ENCODE data around the gene SPEN.

Gene SPEN

DNA sequence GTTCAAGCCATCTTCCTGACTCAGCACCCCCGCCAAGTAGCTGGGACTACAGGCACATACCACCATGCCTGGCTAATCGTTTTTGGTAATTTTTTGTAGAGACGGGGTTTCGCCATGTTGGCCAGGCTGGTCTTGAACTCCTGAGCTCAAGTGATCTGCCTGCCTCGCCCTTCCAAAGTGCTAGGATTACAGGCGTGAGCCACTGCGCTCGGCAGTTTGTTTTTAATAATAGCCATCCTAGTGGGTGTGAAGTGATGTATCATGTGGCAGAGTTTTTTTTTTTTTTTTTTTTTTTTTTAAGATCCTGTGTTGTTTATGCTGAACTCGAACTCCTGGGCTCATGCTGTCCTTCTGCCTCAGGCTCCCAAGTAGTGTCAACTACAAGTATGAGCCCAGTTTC is 51.8 kb downstream of the SPEN start (continued):
- TF ChIP-seq, protein P1, sequence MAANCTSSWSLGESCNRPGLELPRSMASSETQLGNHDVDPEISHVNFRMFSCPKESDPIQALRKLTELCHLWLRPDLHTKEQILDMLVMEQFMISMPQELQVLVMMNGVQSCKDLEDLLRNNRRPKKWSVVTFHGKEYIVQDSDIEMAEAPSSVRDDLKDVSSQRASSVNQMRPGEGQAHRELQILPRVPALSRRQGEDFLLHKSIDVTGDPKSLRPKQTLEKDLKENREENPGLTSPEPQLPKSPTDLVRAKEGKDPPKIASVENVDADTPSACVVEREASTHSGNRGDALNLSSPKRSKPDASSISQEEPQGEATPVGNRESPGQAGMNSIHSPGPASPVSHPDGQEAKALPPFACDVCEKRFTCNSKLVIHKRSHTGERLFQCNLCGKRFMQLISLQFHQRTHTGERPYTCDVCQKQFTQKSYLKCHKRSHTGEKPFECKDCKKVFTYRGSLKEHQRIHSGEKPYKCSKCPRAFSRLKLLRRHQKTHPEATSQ (tag by site-specific recombination; IDR thresholded peaks at IDR 0.05), result no peak
- TF ChIP-seq TRIM28 (IDR thresholded peaks at IDR 0.05; ENCODE audit: borderline replicate concordance, low read length), result peak; percentile 81; the same call in 1 of the 2 replicates
- 0 out of 2 replicates have a peak, but pooled peaks have one; percentile 41 for TF ChIP-seq KLF10 (tag by site-specific recombination; IDR thresholded peaks at IDR 0.05)
- no peak for TF ChIP-seq ZNF701 (tag by site-specific recombination; IDR thresholded peaks at IDR 0.05)
- no peak for TF ChIP-seq ZNF19 (tag by site-specific recombination; IDR thresholded peaks at IDR 0.05; ENCODE audit: low read depth)
- peak; percentile 30; the same call in 1 of the 2 replicates for TF ChIP-seq ZIC2 (tag by site-specific recombination; IDR thresholded peaks at IDR 0.05)
- no peak for TF ChIP-seq SCRT1 (tag by site-specific recombination; IDR thresholded peaks at IDR 0.05; ENCODE audit: borderline replicate concordance)
- TF ChIP-seq ZBTB26 (tag by site-specific recombination; optimal IDR thresholded peaks at IDR 0.05), result no peak
- no peak for TF ChIP-seq ZNF175 (tag by site-specific recombination; IDR thresholded peaks at IDR 0.05)
- no peak for TF ChIP-seq ZNF394 (tag by site-specific recombination; IDR thresholded peaks at IDR 0.05; ENCODE audit: borderline replicate concordance)
- TF ChIP-seq ZNF571 (tag by site-specific recombination; IDR thresholded peaks at IDR 0.05), result no peak
- TF ChIP-seq ZNF221 (tag by site-specific recombination; IDR thresholded peaks at IDR 0.05; ENCODE audit: borderline replicate concordance), result no peak
- no peak for TF ChIP-seq ZNF621 (tag by site-specific recombination; IDR thresholded peaks at IDR 0.05)
- TF ChIP-seq ZNF155 (tag by site-specific recombination; IDR thresholded peaks at IDR 0.05), result no peak
- peak; percentile 76 for TF ChIP-seq SP7 (tag by site-specific recombination; IDR thresholded peaks at IDR 0.05)
- peak; percentile 88 for TF ChIP-seq KLF1 (tag by site-specific recombination; IDR thresholded peaks at IDR 0.05)
- TF ChIP-seq, protein P2, sequence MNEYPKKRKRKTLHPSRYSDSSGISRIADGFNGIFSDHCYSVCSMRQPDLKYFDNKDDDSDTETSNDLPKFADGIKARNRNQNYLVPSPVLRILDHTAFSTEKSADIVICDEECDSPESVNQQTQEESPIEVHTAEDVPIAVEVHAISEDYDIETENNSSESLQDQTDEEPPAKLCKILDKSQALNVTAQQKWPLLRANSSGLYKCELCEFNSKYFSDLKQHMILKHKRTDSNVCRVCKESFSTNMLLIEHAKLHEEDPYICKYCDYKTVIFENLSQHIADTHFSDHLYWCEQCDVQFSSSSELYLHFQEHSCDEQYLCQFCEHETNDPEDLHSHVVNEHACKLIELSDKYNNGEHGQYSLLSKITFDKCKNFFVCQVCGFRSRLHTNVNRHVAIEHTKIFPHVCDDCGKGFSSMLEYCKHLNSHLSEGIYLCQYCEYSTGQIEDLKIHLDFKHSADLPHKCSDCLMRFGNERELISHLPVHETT (tag by site-specific recombination; IDR thresholded peaks at IDR 0.05), result no peak; the same call in 1 of the 2 replicates
- TF ChIP-seq PRDM6 (tag by site-specific recombination; IDR thresholded peaks at IDR 0.05), result no peak
- TF ChIP-seq ZNF2 (tag by site-specific recombination; IDR thresholded peaks at IDR 0.05), result 0 out of 2 replicates have a peak, but pooled peaks have one; percentile 40
- no peak for TF ChIP-seq ZNF341 (tag by site-specific recombination; IDR thresholded peaks at IDR 0.05; ENCODE audit: low read depth)
- TF ChIP-seq IKZF3 (tag by site-specific recombination; IDR thresholded peaks at IDR 0.05), result no peak
- no peak for TF ChIP-seq ZNF23 (tag by site-specific recombination; IDR thresholded peaks at IDR 0.05; ENCODE audit: borderline replicate concordance)
- TF ChIP-seq ZNF248 (tag by site-specific recombination; IDR thresholded peaks at IDR 0.05), result no peak
- TF ChIP-seq ZNF302 (tag by site-specific recombination; IDR thresholded peaks at IDR 0.05; ENCODE audit: low read depth), result no peak
- TF ChIP-seq, protein P3, sequence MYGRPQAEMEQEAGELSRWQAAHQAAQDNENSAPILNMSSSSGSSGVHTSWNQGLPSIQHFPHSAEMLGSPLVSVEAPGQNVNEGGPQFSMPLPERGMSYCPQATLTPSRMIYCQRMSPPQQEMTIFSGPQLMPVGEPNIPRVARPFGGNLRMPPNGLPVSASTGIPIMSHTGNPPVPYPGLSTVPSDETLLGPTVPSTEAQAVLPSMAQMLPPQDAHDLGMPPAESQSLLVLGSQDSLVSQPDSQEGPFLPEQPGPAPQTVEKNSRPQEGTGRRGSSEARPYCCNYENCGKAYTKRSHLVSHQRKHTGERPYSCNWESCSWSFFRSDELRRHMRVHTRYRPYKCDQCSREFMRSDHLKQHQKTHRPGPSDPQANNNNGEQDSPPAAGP (tag by site-specific recombination; IDR thresholded peaks at IDR 0.05), result peak; percentile 71
- TF ChIP-seq KLF7 (tag by site-specific recombination; IDR thresholded peaks at IDR 0.05; ENCODE audit: borderline replicate concordance), result 0 out of 2 replicates have a peak, but pooled peaks have one; percentile 38
- TF ChIP-seq, protein P4, sequence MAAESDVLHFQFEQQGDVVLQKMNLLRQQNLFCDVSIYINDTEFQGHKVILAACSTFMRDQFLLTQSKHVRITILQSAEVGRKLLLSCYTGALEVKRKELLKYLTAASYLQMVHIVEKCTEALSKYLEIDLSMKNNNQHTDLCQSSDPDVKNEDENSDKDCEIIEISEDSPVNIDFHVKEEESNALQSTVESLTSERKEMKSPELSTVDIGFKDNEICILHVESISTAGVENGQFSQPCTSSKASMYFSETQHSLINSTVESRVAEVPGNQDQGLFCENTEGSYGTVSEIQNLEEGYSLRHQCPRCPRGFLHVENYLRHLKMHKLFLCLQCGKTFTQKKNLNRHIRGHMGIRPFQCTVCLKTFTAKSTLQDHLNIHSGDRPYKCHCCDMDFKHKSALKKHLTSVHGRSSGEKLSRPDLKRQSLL (tag by site-specific recombination; IDR thresholded peaks at IDR 0.05), result no peak
- no peak for TF ChIP-seq ZFP41 (tag by site-specific recombination; IDR thresholded peaks at IDR 0.05; ENCODE audit: borderline replicate concordance)
- TF ChIP-seq ZFHX2 (tag by site-specific recombination; conservative IDR thresholded peaks at IDR 0.05), result 0 out of 2 replicates have a peak, but pooled peaks have one; percentile 40
- TF ChIP-seq GLI2 (tag by site-specific recombination; IDR thresholded peaks at IDR 0.05; ENCODE audit: borderline replicate concordance, low read depth), result no peak
- TF ChIP-seq ZNF610 (tag by site-specific recombination; IDR thresholded peaks at IDR 0.05; ENCODE audit: borderline replicate concordance), result no peak
- TF ChIP-seq, protein P5, sequence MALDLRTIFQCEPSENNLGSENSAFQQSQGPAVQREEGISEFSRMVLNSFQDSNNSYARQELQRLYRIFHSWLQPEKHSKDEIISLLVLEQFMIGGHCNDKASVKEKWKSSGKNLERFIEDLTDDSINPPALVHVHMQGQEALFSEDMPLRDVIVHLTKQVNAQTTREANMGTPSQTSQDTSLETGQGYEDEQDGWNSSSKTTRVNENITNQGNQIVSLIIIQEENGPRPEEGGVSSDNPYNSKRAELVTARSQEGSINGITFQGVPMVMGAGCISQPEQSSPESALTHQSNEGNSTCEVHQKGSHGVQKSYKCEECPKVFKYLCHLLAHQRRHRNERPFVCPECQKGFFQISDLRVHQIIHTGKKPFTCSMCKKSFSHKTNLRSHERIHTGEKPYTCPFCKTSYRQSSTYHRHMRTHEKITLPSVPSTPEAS (tag by site-specific recombination; IDR thresholded peaks at IDR 0.05), result no peak
- TF ChIP-seq ZNF747 (tag by site-specific recombination; IDR thresholded peaks at IDR 0.05), result no peak
